ENCODE data around the gene PDE1C.

Gene PDE1C

DNA sequence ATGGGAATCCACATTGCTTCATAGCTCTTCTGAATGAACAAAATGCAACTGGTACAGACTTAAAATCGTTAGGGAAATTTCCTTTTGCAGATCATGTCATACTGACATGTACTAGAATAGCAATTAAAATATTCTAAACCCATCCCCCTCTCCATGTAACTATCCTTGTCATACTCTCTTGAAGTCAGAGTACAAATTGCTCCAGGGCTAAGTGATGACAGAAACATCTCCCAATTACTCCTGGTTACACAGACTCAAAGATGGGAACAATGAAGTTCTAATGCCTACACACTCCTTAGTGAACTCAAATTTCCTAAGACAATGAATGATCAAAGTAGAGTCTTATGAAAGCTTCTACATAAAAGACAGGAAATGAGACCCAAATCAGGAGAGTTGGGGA lies 87.2 kb downstream of the PDE1C start:
- DNase-seq (ENCODE audit: low read depth), result peak; percentile 8
- H3K4me3 ChIP-seq (ENCODE audit: low read length), result no peak overlapping the region
- TF ChIP-seq, protein P1, sequence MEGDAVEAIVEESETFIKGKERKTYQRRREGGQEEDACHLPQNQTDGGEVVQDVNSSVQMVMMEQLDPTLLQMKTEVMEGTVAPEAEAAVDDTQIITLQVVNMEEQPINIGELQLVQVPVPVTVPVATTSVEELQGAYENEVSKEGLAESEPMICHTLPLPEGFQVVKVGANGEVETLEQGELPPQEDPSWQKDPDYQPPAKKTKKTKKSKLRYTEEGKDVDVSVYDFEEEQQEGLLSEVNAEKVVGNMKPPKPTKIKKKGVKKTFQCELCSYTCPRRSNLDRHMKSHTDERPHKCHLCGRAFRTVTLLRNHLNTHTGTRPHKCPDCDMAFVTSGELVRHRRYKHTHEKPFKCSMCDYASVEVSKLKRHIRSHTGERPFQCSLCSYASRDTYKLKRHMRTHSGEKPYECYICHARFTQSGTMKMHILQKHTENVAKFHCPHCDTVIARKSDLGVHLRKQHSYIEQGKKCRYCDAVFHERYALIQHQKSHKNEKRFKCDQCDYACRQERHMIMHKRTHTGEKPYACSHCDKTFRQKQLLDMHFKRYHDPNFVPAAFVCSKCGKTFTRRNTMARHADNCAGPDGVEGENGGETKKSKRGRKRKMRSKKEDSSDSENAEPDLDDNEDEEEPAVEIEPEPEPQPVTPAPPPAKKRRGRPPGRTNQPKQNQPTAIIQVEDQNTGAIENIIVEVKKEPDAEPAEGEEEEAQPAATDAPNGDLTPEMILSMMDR (IDR thresholded peaks at IDR 0.05; ENCODE audit: insufficient read depth, low read depth, low read length, missing control alignments), result no peak

DNA sequence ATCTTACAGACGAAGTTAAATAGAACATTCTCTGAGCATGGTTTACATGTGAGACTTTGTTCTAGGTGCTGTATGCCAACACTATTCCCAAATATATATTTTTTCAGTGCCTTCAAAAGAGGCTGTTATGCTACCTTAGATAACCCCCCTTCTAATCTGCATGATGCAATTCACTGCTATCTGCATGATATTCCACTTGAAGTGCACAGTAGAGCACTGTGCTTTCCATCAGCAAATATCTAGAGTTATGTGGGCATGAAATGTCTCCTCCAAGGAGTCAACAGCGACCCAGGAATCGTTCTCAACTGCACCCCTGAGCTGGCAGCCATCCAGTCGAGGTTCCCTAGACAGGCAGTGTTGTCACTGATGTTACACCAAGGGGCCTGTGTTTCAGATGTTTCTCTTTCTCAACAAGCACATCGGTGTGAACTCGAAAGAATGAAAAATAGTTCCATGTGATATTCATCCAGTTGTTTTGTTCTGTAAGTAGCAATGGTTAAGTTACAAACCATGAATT lies 88.3 kb downstream of the PDE1C start:
- H3K4me3 ChIP-seq (ENCODE audit: low read length), result no peak overlapping the region
- TF ChIP-seq, protein P1 (IDR thresholded peaks at IDR 0.05; ENCODE audit: insufficient read depth, low read depth, low read length, missing control alignments), result no peak
- no peak for DNase-seq (ENCODE audit: low read depth)

DNA sequence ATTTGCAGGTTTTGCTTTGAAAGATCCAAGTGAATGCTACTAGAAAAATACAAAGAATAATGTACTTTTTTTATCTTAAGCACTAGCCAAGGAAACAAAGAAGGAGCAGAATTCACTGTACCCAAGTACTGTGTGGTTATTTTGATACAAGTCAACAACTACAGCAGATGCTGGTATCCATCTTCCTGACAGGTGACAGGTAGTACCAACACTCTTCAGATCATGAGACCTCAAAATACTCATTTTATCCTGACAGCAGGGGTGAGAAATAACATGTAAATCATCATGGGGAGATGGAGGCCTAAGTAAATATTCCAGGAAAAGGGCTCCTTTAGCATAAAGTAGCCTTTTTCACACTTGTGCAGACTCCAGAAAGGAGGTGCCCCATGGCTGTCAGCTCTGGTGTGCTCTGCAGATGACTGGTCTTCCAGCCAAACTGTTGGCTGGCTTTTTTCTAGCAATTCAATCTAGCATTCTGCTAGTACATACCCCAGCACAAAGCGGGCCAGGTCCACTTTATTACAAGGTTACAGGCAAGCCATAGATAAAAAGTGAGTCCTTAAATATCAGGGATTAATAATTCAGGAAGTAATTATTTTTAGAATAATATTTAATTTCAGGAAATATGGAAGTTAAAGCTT lies 90.4 kb downstream of the PDE1C start:
- no peak overlapping the region for H3K4me3 ChIP-seq (ENCODE audit: low read length)
- no peak for DNase-seq (ENCODE audit: low read depth)
- TF ChIP-seq, protein P1 (IDR thresholded peaks at IDR 0.05; ENCODE audit: insufficient read depth, low read depth, low read length, missing control alignments), result no peak

DNA sequence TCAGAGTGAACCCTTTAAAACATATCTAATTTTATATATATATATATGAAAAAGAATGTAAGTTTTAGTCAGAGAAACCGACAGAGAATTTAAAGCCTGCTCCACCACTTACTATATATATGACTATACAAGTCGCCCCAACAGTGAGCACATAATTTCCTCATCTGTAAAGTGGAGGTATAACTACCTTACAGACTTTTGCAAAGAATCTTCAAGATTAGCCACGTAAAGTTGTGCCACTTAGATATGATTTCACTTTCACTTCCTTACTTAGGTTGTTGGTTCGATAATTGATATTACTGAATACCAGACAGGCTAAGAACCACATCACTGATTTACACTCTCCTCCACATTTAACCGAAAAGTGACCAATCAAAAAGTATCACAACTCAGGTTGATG lies 94.7 kb downstream of the PDE1C start:
- H3K4me3 ChIP-seq (ENCODE audit: low read length), result no peak overlapping the region

DNA sequence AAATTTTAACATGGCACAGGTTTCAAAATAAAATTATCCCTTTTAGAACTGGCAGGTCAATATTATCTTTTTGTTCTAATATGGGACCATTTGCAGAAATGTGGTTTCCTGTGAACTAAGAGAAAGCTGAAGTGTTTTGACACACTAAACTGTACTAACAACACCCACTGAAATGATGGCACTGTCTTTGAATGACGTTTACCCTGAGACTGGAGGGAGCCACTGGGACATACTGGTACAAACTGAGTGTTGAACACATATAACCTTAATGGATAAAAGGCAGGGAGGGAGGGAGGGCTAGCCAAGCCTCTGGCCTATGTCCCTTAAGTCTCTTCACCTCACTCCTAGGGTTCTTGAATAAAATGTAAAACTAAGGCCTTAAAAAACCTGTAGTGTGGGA lies 95.9 kb downstream of the PDE1C start:
- TF ChIP-seq, protein P1 (IDR thresholded peaks at IDR 0.05; ENCODE audit: insufficient read depth, low read depth, low read length, missing control alignments), result no peak
- H3K4me3 ChIP-seq (ENCODE audit: low read length), result no peak overlapping the region
- no peak for DNase-seq (ENCODE audit: low read depth)

More for the DNA sequence above, 94.7 kb downstream of the PDE1C start:
- DNase-seq (ENCODE audit: low read depth), result no peak
- TF ChIP-seq, protein P1 (IDR thresholded peaks at IDR 0.05; ENCODE audit: insufficient read depth, low read depth, low read length, missing control alignments), result no peak

DNA sequence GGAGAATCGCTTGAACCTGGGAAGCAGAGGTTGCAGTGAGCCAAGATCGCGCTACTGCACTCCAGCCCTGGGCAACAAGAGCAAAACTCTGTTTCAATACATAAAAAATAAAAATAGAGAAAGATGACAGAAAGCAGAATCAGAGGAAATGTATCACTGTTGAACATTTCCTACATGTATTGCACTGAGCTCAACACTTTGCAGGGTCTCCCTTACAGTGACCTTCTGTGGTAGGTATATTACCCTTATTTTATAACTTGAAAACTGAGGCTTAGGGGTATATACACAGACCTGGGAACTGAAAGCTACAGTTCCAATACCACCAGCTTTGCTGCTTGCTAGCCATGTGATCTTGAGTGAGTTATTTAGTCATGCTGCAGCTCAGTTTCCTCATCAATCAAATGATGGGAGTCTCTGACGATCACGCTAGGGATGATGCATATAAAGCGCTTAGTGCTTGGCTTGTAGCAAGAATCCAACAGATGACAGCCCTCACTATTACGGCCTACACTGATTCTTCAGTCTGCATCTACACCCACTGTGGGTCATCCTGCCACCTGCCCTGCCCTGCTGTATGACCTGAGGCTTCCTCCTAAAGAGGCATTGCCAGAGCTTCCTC lies 99.0 kb downstream of the PDE1C start:
- no peak for DNase-seq (ENCODE audit: low read depth)
- H3K4me3 ChIP-seq (ENCODE audit: low read length), result no peak overlapping the region
- TF ChIP-seq, protein P1 (IDR thresholded peaks at IDR 0.05; ENCODE audit: insufficient read depth, low read depth, low read length, missing control alignments), result no peak
